PC-3 (cell line): Measurements from ENCODE around the gene ABHD6. TPM values are rescaled to one million over a fixed set of nuclear protein-coding genes. Genes with fewer than 3 reads are reported as not detected.

ENCODE experiments used
- ATAC-seq: fragments of 200-7000 bp; cut with Tn5 transposase; 2 replicates; pipeline ENCODE4 v1.9.1; 2020; ENCODE audit warnings: mild to moderate bottlenecking, moderate library complexity
- BruUV-seq: library from RNA; stranded (reverse); fragments of 400-500 nt; replicated peaks from 2 replicates; lab custom pipeline; 2021; lab: Mats Ljungman, UMichigan
- CTCF ChIA-PET: fragments of 300-600 bp; sonication (Branson Sonifier 250); formaldehyde crosslinking; loops from one replicate; lab custom pipeline; 2022; ENCODE audit warnings: antibody characterized with exemption; lab: Charles Lee
- POLR2A ChIA-PET: fragments of 300-600 bp; sonication (Branson Sonifier 250); formaldehyde crosslinking; loops from one replicate; lab custom pipeline; 2022; ENCODE audit warnings: antibody characterized with exemption; ENCODE audit not compliant: unreplicated experiment; lab: Charles Lee
- DNase-seq: peaks from one replicate; pipeline ENCODE4 v3.0.0-alpha.2; 2015
- H2AFZ ChIP-seq: fragments of 300-600 bp; sonication (generic); 2 replicates; pipeline ENCODE4 v1.6.0; 2016; ENCODE audit warnings: antibody characterized with exemption, low read length
- H3F3A ChIP-seq: fragments of 300-600 bp; sonication (generic); one replicate; pipeline ENCODE4 v1.6.0; 2017; ENCODE audit warnings: antibody characterized with exemption, low read length, control low read depth, mild to moderate bottlenecking; ENCODE audit not compliant: unreplicated experiment
- H3K27ac ChIP-seq: fragments of 300-600 bp; sonication (generic); 2 replicates; pipeline ENCODE4 v1.5.1; 2016; ENCODE audit warnings: mild to moderate bottlenecking, low read length
- H3K27me3 ChIP-seq: fragments of 300-600 bp; sonication (generic); 2 replicates; pipeline ENCODE4 v1.6.1; 2016; ENCODE audit warnings: low read length, mixed read lengths
- H3K36me3 ChIP-seq: fragments of 300-600 bp; sonication (generic); 2 replicates; pipeline ENCODE4 v1.6.1; 2016; ENCODE audit warnings: low read depth, mixed run types, low read length, mixed read lengths
- H3K4me1 ChIP-seq: fragments of 300-600 bp; sonication (generic); 2 replicates; pipeline ENCODE4 v1.5.1; 2016; ENCODE audit warnings: low read length; ENCODE audit not compliant: insufficient read depth
- H3K4me2 ChIP-seq: fragments of 300-600 bp; sonication (generic); 2 replicates; pipeline ENCODE4 v1.6.0; 2016; ENCODE audit warnings: low read length
- H3K4me3 ChIP-seq: fragments of 300-600 bp; sonication (generic); 2 replicates; pipeline ENCODE4 v1.5.1; 2016; ENCODE audit warnings: mild to moderate bottlenecking, low read length, mixed read lengths
- H3K79me2 ChIP-seq: fragments of 300-600 bp; sonication (generic); 2 replicates; pipeline ENCODE4 v1.6.1; 2017; ENCODE audit warnings: low read length, mixed read lengths
- H3K9ac ChIP-seq: fragments of 300-600 bp; sonication (generic); 2 replicates; pipeline ENCODE4 v1.6.0; 2016; ENCODE audit warnings: mild to moderate bottlenecking, low read length
- H3K9me2 ChIP-seq: fragments of 300-600 bp; sonication (generic); replicated peaks from 2 replicates; pipeline ENCODE4 v1.6.1; 2016; ENCODE audit warnings: mixed run types, low read length, mixed read lengths
- H3K9me3 ChIP-seq: fragments of 300-600 bp; sonication (generic); 2 replicates; pipeline ENCODE4 v1.6.1; 2016; ENCODE audit warnings: low read length, mixed read lengths
- H4K20me1 ChIP-seq: fragments of 300-600 bp; sonication (generic); 2 replicates; pipeline ENCODE4 v1.6.1; 2016; ENCODE audit warnings: low read length, mixed read lengths
- CTCF ChIP-seq: fragments of 300-600 bp; sonication (generic); conservative IDR thresholded peaks from 2 replicates; pipeline ENCODE4 v1.5.1; 2017; ENCODE audit warnings: antibody characterized with exemption, low read depth, mild to moderate bottlenecking, low read length
- EZH2 ChIP-seq: fragments of 300-600 bp; sonication (generic); IDR thresholded peaks from one replicate; pipeline ENCODE4 v1.6.1; 2017; ENCODE audit warnings: antibody characterized with exemption, mild to moderate bottlenecking, low read length; ENCODE audit not compliant: unreplicated experiment
- EZH2phosphoT487 ChIP-seq: fragments of 300-600 bp; sonication (generic); IDR thresholded peaks from 2 replicates; pipeline ENCODE4 v1.6.1; 2018; ENCODE audit warnings: mild to moderate bottlenecking, antibody characterized with exemption, low read length, borderline replicate concordance
- intact Hi-C: fragments of 100-400 bp; cut with micrococcal nuclease; formaldehyde crosslinking; loops from 2 replicates; pipeline ENCODE4 v1.9.0; 2023
- total RNA-seq: library from RNA; depleted of rRNA; stranded (reverse); fragments of >200 nt; gene quantifications from 2 replicates; pipeline ENCODE4 v1.2.3, GENCODE V29; 2014

Gene ABHD6
- total RNA-seq, 1 experiment from 2014 or later = 13.4 TPM

DNA sequence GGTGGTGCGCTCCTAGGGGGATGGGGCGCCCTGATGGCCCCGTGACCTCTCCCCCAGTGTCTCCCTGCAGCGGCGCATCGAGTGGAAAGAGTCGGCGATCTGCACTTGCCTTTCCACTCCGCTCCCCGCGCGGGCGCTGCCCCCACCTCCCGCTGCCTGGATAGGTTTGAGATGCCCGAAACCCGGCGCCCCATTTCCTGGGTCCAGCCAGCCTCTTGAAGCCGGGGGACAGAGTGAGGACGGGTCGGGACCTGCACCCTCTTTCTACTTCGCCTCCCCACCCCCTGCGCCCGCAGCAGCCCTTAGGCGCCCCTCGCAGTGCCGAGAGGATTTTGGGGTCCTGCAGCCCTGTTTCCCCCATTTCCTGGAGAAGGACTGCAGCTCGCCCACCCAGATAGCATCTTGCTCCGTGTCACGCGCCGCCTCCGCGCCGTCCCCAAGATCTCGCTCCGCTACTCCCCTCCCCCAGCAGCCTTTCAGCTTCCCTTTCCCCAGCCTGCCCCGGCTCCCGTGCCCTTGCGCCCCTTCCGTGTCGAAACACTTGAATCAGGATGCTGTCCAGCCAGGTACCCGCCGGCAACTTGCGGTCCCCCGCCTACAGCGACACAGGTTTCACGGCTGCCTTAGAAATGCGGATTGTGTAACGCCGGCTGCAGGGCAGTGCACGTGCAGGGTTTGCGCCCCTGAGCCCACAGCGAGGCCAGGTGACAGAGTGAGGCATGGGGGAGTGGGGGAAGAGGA, 519 bp downstream of the ABHD6 start:
- intact Hi-C loops = loop anchor here (1.0 to 5.0 kb wide), 3 partner anchors 16 to 63 kb away; no protein-coding TSS in a partner anchor
- Histone ChIP-seq H3K9me2 (no peaks in the 10 kb centered on the region), H3K9ac (peak overlapping the region; percentile 80), H4K20me1 (no peaks in the 10 kb centered on the region), H3K79me2 (peaks cover 18% of the 10 kb centered on the region), H3K27ac (peak overlapping the region; percentile 40), H3K36me3 (no peaks in the 10 kb centered on the region), H3F3A (no peaks in the 10 kb centered on the region), H3K4me2 (peak overlapping the region; percentile 99), H3K4me3 (peak overlapping the region; percentile 99), H3K27me3 (no peaks in the 10 kb centered on the region), H3K4me1 (peaks cover 32% of the 10 kb centered on the region), H3K9me3 (no peaks in the 10 kb centered on the region), H2AFZ (peak overlapping the region; percentile 96)
- CTCF ChIA-PET = interaction anchor here (0.6 to 2.0 kb wide), 4 partner anchors 19 to 68 kb away, joined by 3 to 11 read pairs (median 7); partner anchors contain the start of genes HTD2 and RPP14
- BruUV-seq = TSS peak; percentile 48
- DNase-seq (peak; percentile 43), ATAC-seq (peak; percentile 47)
- no peak for TF ChIP-seq CTCF
- TF ChIP-seq EZH2 = no peak
- TF ChIP-seq EZH2phosphoT487 = no peak
- POLR2A ChIA-PET = no interaction called here

DNA sequence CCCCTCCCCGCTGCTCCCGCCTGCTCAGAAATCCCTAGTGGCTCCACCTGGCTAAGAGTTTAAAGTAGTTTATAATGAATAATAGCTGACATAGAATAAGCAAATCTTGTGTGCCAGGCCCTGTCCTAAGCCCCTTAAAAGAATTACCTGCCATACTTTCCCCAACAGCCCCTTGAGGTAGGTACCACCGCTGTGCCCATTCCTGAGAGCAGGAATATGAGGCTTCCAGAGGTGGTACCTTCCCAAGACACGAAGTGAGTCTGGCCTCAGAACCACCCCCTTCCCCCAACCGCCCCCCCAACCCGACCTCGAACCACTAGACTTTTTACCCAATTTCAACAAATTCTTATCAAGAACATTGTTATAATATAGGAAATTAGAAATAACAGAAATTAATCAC, 1.2 kb downstream of the ABHD6 start:
- Histone ChIP-seq H3F3A (no peaks in the 10 kb centered on the region), H3K4me3 (peak overlapping the region; percentile 99), H3K9ac (no peak overlapping the region), H3K4me2 (peak overlapping the region; percentile 99), H3K27me3 (no peaks in the 10 kb centered on the region), H2AFZ (no peak overlapping the region), H3K79me2 (peaks cover 20% of the 10 kb centered on the region), H3K9me3 (no peaks in the 10 kb centered on the region), H3K9me2 (no peaks in the 10 kb centered on the region), H3K4me1 (peaks cover 32% of the 10 kb centered on the region), H3K27ac (no peak overlapping the region), H3K36me3 (no peaks in the 10 kb centered on the region), H4K20me1 (no peaks in the 10 kb centered on the region)
- DNase-seq (no peak), ATAC-seq (no peak)
- intact Hi-C loops = loop anchor here (5.0 kb wide), 1 partner anchor 52 kb away; no protein-coding TSS in a partner anchor
- CTCF ChIA-PET = interaction anchor here (2.0 kb wide), 1 partner anchor 67 kb away, joined by 6 read pairs; the partner anchor contains the start of genes HTD2 and RPP14
- TF ChIP-seq EZH2phosphoT487 (no peak), EZH2 (no peak), CTCF (no peak)
- no TSS peak for BruUV-seq
- POLR2A ChIA-PET = no interaction called here
